ENCODE results near the gene DDR1.

Gene DDR1

GRCh38 chr6:30876039-30876730 is 8.1 kb upstream of the DDR1 start:
- H3K9me3 ChIP-seq (ENCODE audit: control insufficient read depth, low read length) = no peaks in the 10 kb centered on the region
- no peaks in the 10 kb centered on the region for H3K27me3 ChIP-seq (ENCODE audit: control insufficient read depth, insufficient read depth, low read length)
- no peak overlapping the region for H3K4me3 ChIP-seq (ENCODE audit: low read length)
- H3K4me1 ChIP-seq (ENCODE audit: control insufficient read depth, insufficient read depth, low read length) = peaks cover 14% of the 10 kb centered on the region
- no peaks in the 10 kb centered on the region for H3K36me3 ChIP-seq (ENCODE audit: control insufficient read depth, insufficient read depth, low read length)
- H3K9ac ChIP-seq (ENCODE audit: low read length) = no peak overlapping the region

GRCh38 chr6:30877419-30878262 is 6.7 kb upstream of the DDR1 start:
- H3K27me3 ChIP-seq (ENCODE audit: control insufficient read depth, insufficient read depth, low read length) = no peaks in the 10 kb centered on the region
- H3K4me3 ChIP-seq (ENCODE audit: low read length) = peak overlapping the region; percentile 80
- peak overlapping the region; percentile 86 for H3K9ac ChIP-seq (ENCODE audit: low read length)
- H3K9me3 ChIP-seq (ENCODE audit: control insufficient read depth, low read length) = no peaks in the 10 kb centered on the region
- peaks cover 26% of the 10 kb centered on the region for H3K4me1 ChIP-seq (ENCODE audit: control insufficient read depth, insufficient read depth, low read length)
- H3K36me3 ChIP-seq (ENCODE audit: control insufficient read depth, insufficient read depth, low read length) = no peaks in the 10 kb centered on the region

GRCh38 chr6:30879684-30880427 is 4.5 kb upstream of the DDR1 start:
- H3K27me3 ChIP-seq (ENCODE audit: control insufficient read depth, insufficient read depth, low read length) = no peaks in the 10 kb centered on the region

GRCh38 chr6:30880698-30881252 is 3.5 kb upstream of the DDR1 start:
- Histone ChIP-seq H3K4me3 (ENCODE audit: low read length) (no peak overlapping the region), H3K27me3 (ENCODE audit: control insufficient read depth, insufficient read depth, low read length) (no peaks in the 10 kb centered on the region), H3K9me3 (ENCODE audit: control insufficient read depth, low read length) (no peaks in the 10 kb centered on the region), H3K36me3 (ENCODE audit: control insufficient read depth, insufficient read depth, low read length) (no peaks in the 10 kb centered on the region), H3K9ac (ENCODE audit: low read length) (no peak overlapping the region), H3K4me1 (ENCODE audit: control insufficient read depth, insufficient read depth, low read length) (peaks cover 38% of the 10 kb centered on the region)

More at GRCh38 chr6:30879684-30880427, 4.5 kb upstream of the DDR1 start:
- H3K9me3 ChIP-seq (ENCODE audit: control insufficient read depth, low read length) = no peaks in the 10 kb centered on the region
- H3K4me3 ChIP-seq (ENCODE audit: low read length) = no peak overlapping the region
- no peaks in the 10 kb centered on the region for H3K36me3 ChIP-seq (ENCODE audit: control insufficient read depth, insufficient read depth, low read length)
- peaks cover 29% of the 10 kb centered on the region for H3K4me1 ChIP-seq (ENCODE audit: control insufficient read depth, insufficient read depth, low read length)
- no peak overlapping the region for H3K9ac ChIP-seq (ENCODE audit: low read length)

- H3K27me3 ChIP-seq (ENCODE audit: control insufficient read depth, insufficient read depth, low read length) = no peaks in the 10 kb centered on the region
- peaks cover 42% of the 10 kb centered on the region for H3K4me1 ChIP-seq (ENCODE audit: control insufficient read depth, insufficient read depth, low read length)
- H3K9me3 ChIP-seq (ENCODE audit: control insufficient read depth, low read length) = no peaks in the 10 kb centered on the region
- no peak overlapping the region for H3K4me3 ChIP-seq (ENCODE audit: low read length)
- H3K36me3 ChIP-seq (ENCODE audit: control insufficient read depth, insufficient read depth, low read length) = no peaks in the 10 kb centered on the region
- peak overlapping the region; percentile 42 for H3K9ac ChIP-seq (ENCODE audit: low read length)
Observed at GRCh38 chr6:30881392-30882203, 2.7 kb upstream of the DDR1 start.

GRCh38 chr6:30882204-30882758 is 2.0 kb upstream of the DDR1 start:
- Histone ChIP-seq H3K9me3 (ENCODE audit: control insufficient read depth, low read length) (no peaks in the 10 kb centered on the region), H3K4me1 (ENCODE audit: control insufficient read depth, insufficient read depth, low read length) (peaks cover 40% of the 10 kb centered on the region), H3K36me3 (ENCODE audit: control insufficient read depth, insufficient read depth, low read length) (no peaks in the 10 kb centered on the region), H3K4me3 (ENCODE audit: low read length) (no peak overlapping the region), H3K9ac (ENCODE audit: low read length) (peak overlapping the region; percentile 42), H3K27me3 (ENCODE audit: control insufficient read depth, insufficient read depth, low read length) (no peaks in the 10 kb centered on the region)

GRCh38 chr6:30882759-30883684 is 1.3 kb upstream of the DDR1 start:
- no peaks in the 10 kb centered on the region for H3K27me3 ChIP-seq (ENCODE audit: control insufficient read depth, insufficient read depth, low read length)
- peak overlapping the region; percentile 52 for H3K4me3 ChIP-seq (ENCODE audit: low read length)
- H3K9me3 ChIP-seq (ENCODE audit: control insufficient read depth, low read length) = no peaks in the 10 kb centered on the region
- H3K9ac ChIP-seq (ENCODE audit: low read length) = peak overlapping the region; percentile 85
- peaks cover 37% of the 10 kb centered on the region for H3K4me1 ChIP-seq (ENCODE audit: control insufficient read depth, insufficient read depth, low read length)
- H3K36me3 ChIP-seq (ENCODE audit: control insufficient read depth, insufficient read depth, low read length) = no peaks in the 10 kb centered on the region

- Histone ChIP-seq H3K4me1 (ENCODE audit: control insufficient read depth, insufficient read depth, low read length) (peaks cover 42% of the 10 kb centered on the region), H3K9me3 (ENCODE audit: control insufficient read depth, low read length) (no peaks in the 10 kb centered on the region), H3K36me3 (ENCODE audit: control insufficient read depth, insufficient read depth, low read length) (peaks cover 3% of the 10 kb centered on the region), H3K9ac (ENCODE audit: low read length) (peak overlapping the region; percentile 85), H3K4me3 (ENCODE audit: low read length) (peak overlapping the region; percentile 85), H3K27me3 (ENCODE audit: control insufficient read depth, insufficient read depth, low read length) (no peaks in the 10 kb centered on the region)
Observed at GRCh38 chr6:30884521-30885480, 482 bp downstream of the DDR1 start.

GRCh38 chr6:30885481-30885998 is 1.2 kb downstream of the DDR1 start:
- Histone ChIP-seq H3K36me3 (ENCODE audit: control insufficient read depth, insufficient read depth, low read length) (peaks cover 9% of the 10 kb centered on the region), H3K4me3 (ENCODE audit: low read length) (peak overlapping the region; percentile 85), H3K9me3 (ENCODE audit: control insufficient read depth, low read length) (no peaks in the 10 kb centered on the region), H3K9ac (ENCODE audit: low read length) (peak overlapping the region; percentile 85), H3K27me3 (ENCODE audit: control insufficient read depth, insufficient read depth, low read length) (no peaks in the 10 kb centered on the region), H3K4me1 (ENCODE audit: control insufficient read depth, insufficient read depth, low read length) (peaks cover 46% of the 10 kb centered on the region)
